Keratinocyte (primary cell): ENCODE data around the gene PSMB1. TPM values are rescaled to one million over a fixed set of nuclear protein-coding genes. Genes with fewer than 3 reads are reported as not detected.

Experiments
- DNase-seq: peaks from one replicate; pipeline ENCODE4 v3.0.0-alpha.2; 2011; ENCODE audit warnings: low read depth, missing footprints, low spot score
- FAIRE-seq: peaks from 2 replicates; lab custom pipeline; 2011; peaks lifted over from hg19 to GRCh38; lab: Jason Lieb, UNC
- H2AFZ ChIP-seq: 2 replicates; pipeline ENCODE4 v1.6.0; 2012; ENCODE audit warnings: low read length, control low read depth, inconsistent platforms; ENCODE audit not compliant: control insufficient read depth
- H3K27ac ChIP-seq: 2 replicates; pipeline ENCODE4 v1.5.1; 2011; ENCODE audit warnings: low read length; ENCODE audit not compliant: control insufficient read depth, insufficient read depth
- H3K27me3 ChIP-seq: 3 replicates; pipeline ENCODE4 v1.6.0; 2011; ENCODE audit warnings: low read length; ENCODE audit not compliant: control insufficient read depth, insufficient read depth; ENCODE audit errors: extremely low read depth
- H3K36me3 ChIP-seq, 2 experiments: 2 replicates in 1 of 2; 3 replicates in 1 of 2; pipeline ENCODE4 v1.5.1; 2011; ENCODE audit warnings: low read length in 2 of 2, mild to moderate bottlenecking in 1 of 2; ENCODE audit not compliant: control insufficient read depth in 2 of 2, insufficient read depth in 2 of 2; ENCODE audit errors: extremely low read depth in 1 of 2
- H3K4me1 ChIP-seq: 3 replicates; pipeline ENCODE4 v1.5.1; 2011; ENCODE audit warnings: low read length; ENCODE audit not compliant: control insufficient read depth, insufficient read depth; ENCODE audit errors: extremely low read depth
- H3K4me2 ChIP-seq: 3 replicates; pipeline ENCODE4 v1.6.0; 2011; ENCODE audit warnings: low read depth, low read length; ENCODE audit not compliant: control insufficient read depth, insufficient read depth; ENCODE audit errors: extremely low read depth
- H3K4me3 ChIP-seq, 3 experiments: fragments of 200-600 bp in 1 of 3; sonication (generic) in 1 of 3; 2 replicates in 2 of 3; 3 replicates in 1 of 3; pipeline ENCODE4 v1.5.1; 2011 to 2016; ENCODE audit warnings: low read length in 3 of 3, mild to moderate bottlenecking in 3 of 3, control low read depth in 2 of 3, inconsistent platforms in 1 of 3, low read depth in 1 of 3, mixed read lengths in 1 of 3, mixed run types in 1 of 3, moderate library complexity in 1 of 3; ENCODE audit not compliant: control insufficient read depth in 2 of 3, insufficient read depth in 2 of 3; ENCODE audit errors: extremely low read depth in 1 of 3
- H3K79me2 ChIP-seq: 2 replicates; pipeline ENCODE4 v1.6.0; 2012; ENCODE audit warnings: low read length; ENCODE audit not compliant: control insufficient read depth, insufficient read depth
- H3K9ac ChIP-seq: 3 replicates; pipeline ENCODE4 v1.6.0; 2011; ENCODE audit warnings: low read length; ENCODE audit not compliant: control insufficient read depth, insufficient read depth; ENCODE audit errors: extremely low read depth
- H3K9me1 ChIP-seq: 3 replicates; pipeline ENCODE4 v1.6.0; 2011; ENCODE audit warnings: low read length; ENCODE audit not compliant: control insufficient read depth, insufficient read depth; ENCODE audit errors: extremely low read depth
- H3K9me3 ChIP-seq: 2 replicates; pipeline ENCODE4 v1.5.1; 2012; ENCODE audit warnings: low read depth, low read length; ENCODE audit not compliant: control insufficient read depth
- H4K20me1 ChIP-seq: 3 replicates; pipeline ENCODE4 v1.6.0; 2011; ENCODE audit warnings: low read length; ENCODE audit not compliant: control insufficient read depth, insufficient read depth; ENCODE audit errors: extremely low read depth
- EZH2 ChIP-seq: IDR thresholded peaks from one replicate; pipeline ENCODE4 v1.6.1; 2012; ENCODE audit warnings: inconsistent platforms, mild to moderate bottlenecking, low read length, moderate library complexity
- dilution Hi-C: fragments of 300-500 bp; cut with MboI; formaldehyde crosslinking; loops from one replicate; pipeline ENCODE4 v1.7.0; 2020; ENCODE audit warnings: low sequenced_read_pairs; ENCODE audit not compliant: extremely low pct_ligation_motif_present
- polyA plus RNA-seq, 5 experiments: library from polyadenylated mRNA; depleted of rRNA in 3 of 5; stranded (reverse) in 3 of 5; stranded (forward) in 1 of 5; unstranded in 1 of 5; fragments of >200 nt; gene quantifications; 1 replicate in 1 of 5; 2 replicates in 3 of 5; 3 replicates in 1 of 5; pipeline versions ENCODE4 v1.2.1 to v1.2.3, GENCODE V29; 2011 to 2012; ENCODE audit warnings: missing spikeins in 2 of 5, low read depth in 1 of 5, low replicate concordance in 1 of 5
- TF ChIP-seq, protein P1 (sequence below), 3 experiments: IDR thresholded peaks in 1 of 3; conservative IDR thresholded peaks in 1 of 3; optimal IDR thresholded peaks in 1 of 3; 2 replicates in 2 of 3; 3 replicates in 1 of 3; pipeline versions ENCODE3 to v1.5.1; 2011; ENCODE audit warnings: low read length in 3 of 3, mild to moderate bottlenecking in 3 of 3, moderate library complexity in 2 of 3, control low read depth in 1 of 3, inconsistent platforms in 1 of 3; ENCODE audit not compliant: insufficient read depth in 2 of 3; ENCODE audit errors: extremely low read depth in 1 of 3

Gene PSMB1
- polyA plus RNA-seq, 1 donor (not counting 4 experiments of a cell fraction or from before 2014, with no cell fraction given) = 430 TPM

DNA sequence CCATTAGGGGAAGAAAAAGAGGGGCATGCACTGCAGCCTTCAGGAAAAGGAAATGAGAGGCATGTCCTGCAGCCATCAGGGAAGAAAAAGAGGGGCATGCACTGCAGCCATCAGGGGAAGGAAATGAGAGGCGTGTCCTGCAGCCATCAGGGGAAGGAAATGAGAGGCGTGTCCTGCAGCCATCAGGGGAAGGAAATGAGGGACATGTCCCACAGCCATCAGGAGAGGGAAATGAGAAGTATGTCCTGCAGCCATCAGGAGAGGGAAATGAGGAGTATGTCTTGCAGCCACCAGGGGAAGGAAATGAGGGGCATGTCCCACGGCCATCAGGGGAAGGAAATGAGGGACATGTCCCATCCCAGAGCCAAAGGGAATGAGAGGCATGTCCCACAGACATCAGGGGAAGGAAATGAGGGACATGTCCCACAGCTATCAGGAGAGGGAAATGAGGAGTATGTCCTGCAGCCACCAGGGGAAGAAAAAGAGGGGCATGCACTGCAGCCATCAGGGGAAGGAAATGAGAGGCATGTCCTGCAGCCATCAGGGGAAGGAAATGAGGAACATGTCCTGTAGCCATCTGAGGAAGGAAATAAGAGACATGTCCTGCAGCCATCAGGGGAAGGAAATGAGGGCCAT is 52.0 kb downstream of the PSMB1 start:
- DNase-seq = no peak
- no peak overlapping the region for H3K4me2 ChIP-seq
- H3K4me1 ChIP-seq = no peaks in the 10 kb centered on the region
- H3K9ac ChIP-seq = no peak overlapping the region
- H3K4me3 ChIP-seq = no peak overlapping the region
- no peak overlapping the region for H2AFZ ChIP-seq
- H3K9me3 ChIP-seq = peaks cover 4% of the 10 kb centered on the region
- H3K27me3 ChIP-seq = no peaks in the 10 kb centered on the region
- no peaks in the 10 kb centered on the region for H3K79me2 ChIP-seq
- TF ChIP-seq EZH2 = no peak
- H3K9me1 ChIP-seq = no peaks in the 10 kb centered on the region
- dilution Hi-C loops = no loop called here
- H4K20me1 ChIP-seq = no peaks in the 10 kb centered on the region
- no peak overlapping the region for H3K27ac ChIP-seq
- FAIRE-seq = no peak
- no peaks in the 10 kb centered on the region for H3K36me3 ChIP-seq

DNA sequence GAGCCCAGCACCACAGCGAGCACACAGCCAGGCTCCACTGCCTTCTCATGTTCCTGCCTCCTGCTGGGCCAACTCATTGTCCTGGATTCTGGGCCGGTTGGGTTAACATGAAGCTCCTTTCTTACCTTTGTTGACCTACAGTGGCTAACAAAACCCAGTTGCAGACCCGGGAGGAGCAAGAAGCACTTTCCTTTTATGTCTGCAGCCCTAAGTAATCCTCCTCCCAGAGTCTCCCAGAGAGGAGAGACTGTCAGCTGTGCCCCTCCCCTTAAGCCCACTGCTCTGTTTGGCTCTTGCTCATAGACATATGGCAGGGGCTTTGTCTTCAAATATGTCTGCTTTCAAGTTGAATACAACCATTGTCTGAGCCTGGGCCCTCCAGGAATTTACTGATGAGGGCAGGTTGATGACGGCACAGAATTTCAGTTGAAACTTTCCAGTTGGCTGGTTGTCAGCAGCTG is 55.2 kb downstream of the PSMB1 start:
- H3K27me3 ChIP-seq = no peaks in the 10 kb centered on the region

More for the DNA sequence above, 55.2 kb downstream of the PSMB1 start:
- dilution Hi-C loops = no loop called here
- FAIRE-seq = no peak
- H2AFZ ChIP-seq = no peak overlapping the region
- no peak for DNase-seq
- peaks cover 4% of the 10 kb centered on the region for H3K9me3 ChIP-seq
- H3K4me2 ChIP-seq = no peak overlapping the region
- H3K9ac ChIP-seq = no peak overlapping the region
- H3K4me1 ChIP-seq = no peaks in the 10 kb centered on the region
- TF ChIP-seq EZH2 = no peak
- TF ChIP-seq, protein P1, sequence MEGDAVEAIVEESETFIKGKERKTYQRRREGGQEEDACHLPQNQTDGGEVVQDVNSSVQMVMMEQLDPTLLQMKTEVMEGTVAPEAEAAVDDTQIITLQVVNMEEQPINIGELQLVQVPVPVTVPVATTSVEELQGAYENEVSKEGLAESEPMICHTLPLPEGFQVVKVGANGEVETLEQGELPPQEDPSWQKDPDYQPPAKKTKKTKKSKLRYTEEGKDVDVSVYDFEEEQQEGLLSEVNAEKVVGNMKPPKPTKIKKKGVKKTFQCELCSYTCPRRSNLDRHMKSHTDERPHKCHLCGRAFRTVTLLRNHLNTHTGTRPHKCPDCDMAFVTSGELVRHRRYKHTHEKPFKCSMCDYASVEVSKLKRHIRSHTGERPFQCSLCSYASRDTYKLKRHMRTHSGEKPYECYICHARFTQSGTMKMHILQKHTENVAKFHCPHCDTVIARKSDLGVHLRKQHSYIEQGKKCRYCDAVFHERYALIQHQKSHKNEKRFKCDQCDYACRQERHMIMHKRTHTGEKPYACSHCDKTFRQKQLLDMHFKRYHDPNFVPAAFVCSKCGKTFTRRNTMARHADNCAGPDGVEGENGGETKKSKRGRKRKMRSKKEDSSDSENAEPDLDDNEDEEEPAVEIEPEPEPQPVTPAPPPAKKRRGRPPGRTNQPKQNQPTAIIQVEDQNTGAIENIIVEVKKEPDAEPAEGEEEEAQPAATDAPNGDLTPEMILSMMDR (optimal IDR thresholded peaks at IDR 0.05 in 1 of 3, IDR thresholded peaks at IDR 0.05 in 1 of 3, conservative IDR thresholded peaks at IDR 0.05 in 1 of 3; ENCODE audit: extremely low read depth in 1 of 3, insufficient read depth in 2 of 3, low read length in 3 of 3) = no peak
- no peak overlapping the region for H3K4me3 ChIP-seq
- H3K9me1 ChIP-seq = no peaks in the 10 kb centered on the region
- H3K27ac ChIP-seq = no peak overlapping the region
- no peaks in the 10 kb centered on the region for H3K36me3 ChIP-seq
- H4K20me1 ChIP-seq = no peaks in the 10 kb centered on the region
- no peaks in the 10 kb centered on the region for H3K79me2 ChIP-seq
